ENCODE data around the gene GABARAP.

The GABARAP gene

GRCh38 chr17:7266784-7267183 is 24.5 kb upstream of the GABARAP start:
- TF ChIP-seq CTCF (IDR thresholded peaks at IDR 0.05; ENCODE audit: insufficient read depth, low read depth, low read length, missing control alignments), result no peak
- no peak overlapping the region for H3K4me3 ChIP-seq (ENCODE audit: low read depth, low read length)
- DNase-seq (ENCODE audit: low read depth), result no peak

GRCh38 chr17:7263801-7264078 is 21.5 kb upstream of the GABARAP start:
- no peak overlapping the region for H3K4me3 ChIP-seq (ENCODE audit: low read depth, low read length)
- no peak for DNase-seq (ENCODE audit: low read depth)
- TF ChIP-seq CTCF (IDR thresholded peaks at IDR 0.05; ENCODE audit: insufficient read depth, low read depth, low read length, missing control alignments), result no peak

- no peak for DNase-seq (ENCODE audit: low read depth)
- TF ChIP-seq CTCF (IDR thresholded peaks at IDR 0.05; ENCODE audit: insufficient read depth, low read depth, low read length, missing control alignments), result no peak
- no peak overlapping the region for H3K4me3 ChIP-seq (ENCODE audit: low read depth, low read length)
Measured at GRCh38 chr17:7262935-7263800, 20.9 kb upstream of the GABARAP start.

GRCh38 chr17:7262192-7262934 is 20.1 kb upstream of the GABARAP start, which contains the start of gene CLDN7:
Gene CLDN7, minus strand, starts transcription at chr17:7262478. Its CDS starts 435 bp downstream, at chr17:7262043.
- TF ChIP-seq CTCF (IDR thresholded peaks at IDR 0.05; ENCODE audit: insufficient read depth, low read depth, low read length, missing control alignments), result no peak
- DNase-seq (ENCODE audit: low read depth), result no peak
- H3K4me3 ChIP-seq (ENCODE audit: low read depth, low read length), result peak within 1 kb of the TSS; percentile 57

GRCh38 chr17:7261379-7262191 is 19.3 kb upstream of the GABARAP start:
- H3K4me3 ChIP-seq (ENCODE audit: low read depth, low read length), result peak overlapping the region; percentile 57
- no peak for TF ChIP-seq CTCF (IDR thresholded peaks at IDR 0.05; ENCODE audit: insufficient read depth, low read depth, low read length, missing control alignments)
- peak; percentile 29 for DNase-seq (ENCODE audit: low read depth)

GRCh38 chr17:7260651-7261378 is 18.6 kb upstream of the GABARAP start:
- peak; percentile 50 for DNase-seq (ENCODE audit: low read depth)
- peak overlapping the region; percentile 57 for H3K4me3 ChIP-seq (ENCODE audit: low read depth, low read length)

More at GRCh38 chr17:7260651-7261378, 18.6 kb upstream of the GABARAP start:
- TF ChIP-seq CTCF (IDR thresholded peaks at IDR 0.05; ENCODE audit: insufficient read depth, low read depth, low read length, missing control alignments), result no peak
